ACC112 (cell line): ENCODE results near the gene TM7SF2.

Source experiments
- H2AFZ ChIP-seq: fragments of 200-600 bp; sonication (generic); one replicate; pipeline ENCODE4 v1.6.0; 2017; ENCODE audit warnings: antibody characterized with exemption, low read length; ENCODE audit not compliant: unreplicated experiment
- H3K27ac ChIP-seq: fragments of 200-600 bp; sonication (generic); 2 replicates; pipeline ENCODE4 v1.5.1; 2014; ENCODE audit warnings: low read depth, mild to moderate bottlenecking, antibody characterized with exemption, low read length, moderate library complexity
- H3K27me3 ChIP-seq: fragments of 200-600 bp; sonication (generic); 2 replicates; pipeline ENCODE4 v1.6.1; 2014; ENCODE audit warnings: mild to moderate bottlenecking, antibody characterized with exemption, low read length, moderate library complexity, mixed read lengths; ENCODE audit not compliant: insufficient read depth
- H3K36me3 ChIP-seq: fragments of 200-600 bp; sonication (generic); 2 replicates; pipeline ENCODE4 v1.6.1; 2016; ENCODE audit warnings: mild to moderate bottlenecking, antibody characterized with exemption, low read length, moderate library complexity, mixed read lengths; ENCODE audit not compliant: insufficient read depth
- H3K4me1 ChIP-seq: fragments of 200-600 bp; sonication (generic); one replicate; pipeline ENCODE4 v1.6.1; 2016; ENCODE audit warnings: low read length, mixed read lengths; ENCODE audit not compliant: insufficient read depth, unreplicated experiment, control insufficient read depth
- H3K4me3 ChIP-seq: fragments of 200-600 bp; sonication (generic); 2 replicates; pipeline ENCODE4 v1.5.1; 2014; ENCODE audit warnings: mild to moderate bottlenecking, low read depth, low read length
- H3K79me2 ChIP-seq: fragments of 200-600 bp; sonication (generic); one replicate; pipeline ENCODE4 v1.6.0; 2016; ENCODE audit warnings: low read length; ENCODE audit not compliant: control insufficient read depth, unreplicated experiment, insufficient read depth

The TM7SF2 gene

GRCh38 chr11:65078151-65078550, 33.5 kb upstream of the TM7SF2 start:
- no peaks in the 10 kb centered on the region for H3K27me3 ChIP-seq
- H2AFZ ChIP-seq: no peak overlapping the region
- peaks cover 8% of the 10 kb centered on the region; the same call in 1 of the 2 replicates for H3K36me3 ChIP-seq
- no peak overlapping the region for H3K27ac ChIP-seq
- no peak overlapping the region for H3K4me3 ChIP-seq
- peaks cover 46% of the 10 kb centered on the region for H3K79me2 ChIP-seq
- H3K4me1 ChIP-seq: peaks cover 10% of the 10 kb centered on the region

- no peaks in the 10 kb centered on the region for H3K27me3 ChIP-seq
- H3K4me3 ChIP-seq: no peak overlapping the region
- peaks cover 8% of the 10 kb centered on the region; the same call in 1 of the 2 replicates for H3K36me3 ChIP-seq
- peaks cover 10% of the 10 kb centered on the region for H3K4me1 ChIP-seq
- peaks cover 53% of the 10 kb centered on the region for H3K79me2 ChIP-seq
- no peak overlapping the region for H3K27ac ChIP-seq
- no peak overlapping the region for H2AFZ ChIP-seq
Measured at GRCh38 chr11:65078786-65079342, 32.8 kb upstream of the TM7SF2 start.

- peaks cover 21% of the 10 kb centered on the region for H3K4me1 ChIP-seq
- peak overlapping the region; percentile 92 for H2AFZ ChIP-seq
- H3K79me2 ChIP-seq: peaks cover 65% of the 10 kb centered on the region
- peak overlapping the region; percentile 97 for H3K4me3 ChIP-seq
- peaks cover 12% of the 10 kb centered on the region; the same call in 1 of the 2 replicates for H3K36me3 ChIP-seq
- H3K27ac ChIP-seq: peak overlapping the region; percentile 87
- H3K27me3 ChIP-seq: no peaks in the 10 kb centered on the region
Measured at GRCh38 chr11:65083134-65083833, 28.4 kb upstream of the TM7SF2 start.

GRCh38 chr11:65083834-65084597, 27.7 kb upstream of the TM7SF2 start, which contains the start of the genes CDCA5 and ZFPL1:
Gene CDCA5 (minus strand): TSS chr11:65084040. CDS start chr11:65083978, 62 bp downstream.
Gene ZFPL1 (plus strand): TSS chr11:65084222. CDS start chr11:65084699, 477 bp downstream.
- peaks cover 21% of the 10 kb centered on the region for H3K4me1 ChIP-seq
- H3K36me3 ChIP-seq: peaks cover 8% of the 10 kb centered on the region; the same call in 1 of the 2 replicates
- peak within 1 kb of the TSS; percentile 97 for H3K4me3 ChIP-seq
- peak within 1 kb of the TSS; percentile 92 for H2AFZ ChIP-seq
- H3K27ac ChIP-seq: peak within 1 kb of the TSS; percentile 87
- H3K79me2 ChIP-seq: peaks cover 58% of the 10 kb centered on the region
- no peaks in the 10 kb centered on the region for H3K27me3 ChIP-seq

GRCh38 chr11:65084598-65085375, 26.9 kb upstream of the TM7SF2 start:
- Histone ChIP-seq H3K4me3 (peak overlapping the region; percentile 97), H3K79me2 (peaks cover 52% of the 10 kb centered on the region), H3K36me3 (peaks cover 8% of the 10 kb centered on the region; the same call in 1 of the 2 replicates), H3K27me3 (no peaks in the 10 kb centered on the region), H3K27ac (peak overlapping the region; percentile 87), H2AFZ (peak overlapping the region; percentile 60), H3K4me1 (peaks cover 21% of the 10 kb centered on the region)

- H3K36me3 ChIP-seq: peaks cover 8% of the 10 kb centered on the region; the same call in 1 of the 2 replicates
Measured at GRCh38 chr11:65085446-65085845, 26.2 kb upstream of the TM7SF2 start.

GRCh38 chr11:65086809-65087208, 24.9 kb upstream of the TM7SF2 start:
- Histone ChIP-seq H3K4me3 (no peak overlapping the region), H3K27me3 (no peaks in the 10 kb centered on the region), H3K36me3 (peaks cover 8% of the 10 kb centered on the region; the same call in 1 of the 2 replicates), H3K79me2 (peaks cover 35% of the 10 kb centered on the region), H3K4me1 (peaks cover 21% of the 10 kb centered on the region), H2AFZ (no peak overlapping the region), H3K27ac (no peak overlapping the region)

More at GRCh38 chr11:65085446-65085845, 26.2 kb upstream of the TM7SF2 start:
- Histone ChIP-seq H2AFZ (no peak overlapping the region), H3K79me2 (peaks cover 47% of the 10 kb centered on the region), H3K4me3 (peak overlapping the region; percentile 97), H3K27me3 (no peaks in the 10 kb centered on the region), H3K4me1 (peaks cover 21% of the 10 kb centered on the region), H3K27ac (no peak overlapping the region)

- H3K27ac ChIP-seq: no peak overlapping the region
- H3K27me3 ChIP-seq: no peaks in the 10 kb centered on the region
- no peak overlapping the region for H3K4me3 ChIP-seq
- H3K4me1 ChIP-seq: peaks cover 18% of the 10 kb centered on the region
- no peak overlapping the region for H2AFZ ChIP-seq
- 0 out of 2 replicates have a peak, but pooled peaks cover 8% of the 10 kb centered on the region for H3K36me3 ChIP-seq
- H3K79me2 ChIP-seq: peaks cover 31% of the 10 kb centered on the region
Measured at GRCh38 chr11:65087216-65087615, 24.5 kb upstream of the TM7SF2 start.

- H3K27ac ChIP-seq: no peak overlapping the region
Measured at GRCh38 chr11:65087827-65088226, 23.8 kb upstream of the TM7SF2 start.

GRCh38 chr11:65089621-65090020, 22.1 kb upstream of the TM7SF2 start:
- Histone ChIP-seq H3K79me2 (peaks cover 11% of the 10 kb centered on the region), H3K4me1 (peaks cover 12% of the 10 kb centered on the region), H3K27me3 (no peaks in the 10 kb centered on the region), H3K36me3 (0 out of 2 replicates have a peak, but pooled peaks cover 4% of the 10 kb centered on the region), H2AFZ (no peak overlapping the region), H3K27ac (no peak overlapping the region), H3K4me3 (no peak overlapping the region)

More at GRCh38 chr11:65087827-65088226, 23.8 kb upstream of the TM7SF2 start:
- no peak overlapping the region for H3K4me3 ChIP-seq
- peaks cover 25% of the 10 kb centered on the region for H3K79me2 ChIP-seq
- H3K36me3 ChIP-seq: 0 out of 2 replicates have a peak, but pooled peaks cover 5% of the 10 kb centered on the region
- H2AFZ ChIP-seq: no peak overlapping the region
- peaks cover 15% of the 10 kb centered on the region for H3K4me1 ChIP-seq
- H3K27me3 ChIP-seq: no peaks in the 10 kb centered on the region
